ENCODE data around the gene PPP5C. TPM values are rescaled to one million over a fixed set of nuclear protein-coding genes. Genes with fewer than 3 reads are reported as not detected.

The PPP5C gene
- total and polyA plus RNA-seq, 2 of the 8 experiments (the other 6 are each of a cell fraction or from before 2014, with no cell fraction given), result 112 to 156 TPM

DNA sequence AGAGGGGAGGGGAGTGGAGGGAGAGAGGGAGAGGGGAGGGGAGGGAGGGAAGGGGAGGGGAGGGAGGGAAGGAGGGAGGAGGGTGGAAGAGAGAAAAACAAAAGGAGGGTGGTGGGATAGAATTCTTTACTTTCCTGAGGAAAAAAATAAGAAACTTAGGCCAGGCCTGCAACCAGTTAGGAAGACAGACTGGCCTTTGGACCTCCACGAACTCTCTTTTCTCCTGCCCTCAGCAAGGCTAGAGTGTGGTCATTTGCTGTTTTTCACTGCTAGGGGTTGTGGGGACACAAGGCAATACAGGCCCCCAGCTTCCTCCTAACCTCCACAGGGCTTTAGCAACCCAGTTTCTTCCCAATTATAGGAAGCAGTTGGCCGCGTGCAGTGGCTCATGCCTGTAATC, 62.3 kb downstream of the PPP5C start (continued):
- TF ChIP-seq, protein P1, sequence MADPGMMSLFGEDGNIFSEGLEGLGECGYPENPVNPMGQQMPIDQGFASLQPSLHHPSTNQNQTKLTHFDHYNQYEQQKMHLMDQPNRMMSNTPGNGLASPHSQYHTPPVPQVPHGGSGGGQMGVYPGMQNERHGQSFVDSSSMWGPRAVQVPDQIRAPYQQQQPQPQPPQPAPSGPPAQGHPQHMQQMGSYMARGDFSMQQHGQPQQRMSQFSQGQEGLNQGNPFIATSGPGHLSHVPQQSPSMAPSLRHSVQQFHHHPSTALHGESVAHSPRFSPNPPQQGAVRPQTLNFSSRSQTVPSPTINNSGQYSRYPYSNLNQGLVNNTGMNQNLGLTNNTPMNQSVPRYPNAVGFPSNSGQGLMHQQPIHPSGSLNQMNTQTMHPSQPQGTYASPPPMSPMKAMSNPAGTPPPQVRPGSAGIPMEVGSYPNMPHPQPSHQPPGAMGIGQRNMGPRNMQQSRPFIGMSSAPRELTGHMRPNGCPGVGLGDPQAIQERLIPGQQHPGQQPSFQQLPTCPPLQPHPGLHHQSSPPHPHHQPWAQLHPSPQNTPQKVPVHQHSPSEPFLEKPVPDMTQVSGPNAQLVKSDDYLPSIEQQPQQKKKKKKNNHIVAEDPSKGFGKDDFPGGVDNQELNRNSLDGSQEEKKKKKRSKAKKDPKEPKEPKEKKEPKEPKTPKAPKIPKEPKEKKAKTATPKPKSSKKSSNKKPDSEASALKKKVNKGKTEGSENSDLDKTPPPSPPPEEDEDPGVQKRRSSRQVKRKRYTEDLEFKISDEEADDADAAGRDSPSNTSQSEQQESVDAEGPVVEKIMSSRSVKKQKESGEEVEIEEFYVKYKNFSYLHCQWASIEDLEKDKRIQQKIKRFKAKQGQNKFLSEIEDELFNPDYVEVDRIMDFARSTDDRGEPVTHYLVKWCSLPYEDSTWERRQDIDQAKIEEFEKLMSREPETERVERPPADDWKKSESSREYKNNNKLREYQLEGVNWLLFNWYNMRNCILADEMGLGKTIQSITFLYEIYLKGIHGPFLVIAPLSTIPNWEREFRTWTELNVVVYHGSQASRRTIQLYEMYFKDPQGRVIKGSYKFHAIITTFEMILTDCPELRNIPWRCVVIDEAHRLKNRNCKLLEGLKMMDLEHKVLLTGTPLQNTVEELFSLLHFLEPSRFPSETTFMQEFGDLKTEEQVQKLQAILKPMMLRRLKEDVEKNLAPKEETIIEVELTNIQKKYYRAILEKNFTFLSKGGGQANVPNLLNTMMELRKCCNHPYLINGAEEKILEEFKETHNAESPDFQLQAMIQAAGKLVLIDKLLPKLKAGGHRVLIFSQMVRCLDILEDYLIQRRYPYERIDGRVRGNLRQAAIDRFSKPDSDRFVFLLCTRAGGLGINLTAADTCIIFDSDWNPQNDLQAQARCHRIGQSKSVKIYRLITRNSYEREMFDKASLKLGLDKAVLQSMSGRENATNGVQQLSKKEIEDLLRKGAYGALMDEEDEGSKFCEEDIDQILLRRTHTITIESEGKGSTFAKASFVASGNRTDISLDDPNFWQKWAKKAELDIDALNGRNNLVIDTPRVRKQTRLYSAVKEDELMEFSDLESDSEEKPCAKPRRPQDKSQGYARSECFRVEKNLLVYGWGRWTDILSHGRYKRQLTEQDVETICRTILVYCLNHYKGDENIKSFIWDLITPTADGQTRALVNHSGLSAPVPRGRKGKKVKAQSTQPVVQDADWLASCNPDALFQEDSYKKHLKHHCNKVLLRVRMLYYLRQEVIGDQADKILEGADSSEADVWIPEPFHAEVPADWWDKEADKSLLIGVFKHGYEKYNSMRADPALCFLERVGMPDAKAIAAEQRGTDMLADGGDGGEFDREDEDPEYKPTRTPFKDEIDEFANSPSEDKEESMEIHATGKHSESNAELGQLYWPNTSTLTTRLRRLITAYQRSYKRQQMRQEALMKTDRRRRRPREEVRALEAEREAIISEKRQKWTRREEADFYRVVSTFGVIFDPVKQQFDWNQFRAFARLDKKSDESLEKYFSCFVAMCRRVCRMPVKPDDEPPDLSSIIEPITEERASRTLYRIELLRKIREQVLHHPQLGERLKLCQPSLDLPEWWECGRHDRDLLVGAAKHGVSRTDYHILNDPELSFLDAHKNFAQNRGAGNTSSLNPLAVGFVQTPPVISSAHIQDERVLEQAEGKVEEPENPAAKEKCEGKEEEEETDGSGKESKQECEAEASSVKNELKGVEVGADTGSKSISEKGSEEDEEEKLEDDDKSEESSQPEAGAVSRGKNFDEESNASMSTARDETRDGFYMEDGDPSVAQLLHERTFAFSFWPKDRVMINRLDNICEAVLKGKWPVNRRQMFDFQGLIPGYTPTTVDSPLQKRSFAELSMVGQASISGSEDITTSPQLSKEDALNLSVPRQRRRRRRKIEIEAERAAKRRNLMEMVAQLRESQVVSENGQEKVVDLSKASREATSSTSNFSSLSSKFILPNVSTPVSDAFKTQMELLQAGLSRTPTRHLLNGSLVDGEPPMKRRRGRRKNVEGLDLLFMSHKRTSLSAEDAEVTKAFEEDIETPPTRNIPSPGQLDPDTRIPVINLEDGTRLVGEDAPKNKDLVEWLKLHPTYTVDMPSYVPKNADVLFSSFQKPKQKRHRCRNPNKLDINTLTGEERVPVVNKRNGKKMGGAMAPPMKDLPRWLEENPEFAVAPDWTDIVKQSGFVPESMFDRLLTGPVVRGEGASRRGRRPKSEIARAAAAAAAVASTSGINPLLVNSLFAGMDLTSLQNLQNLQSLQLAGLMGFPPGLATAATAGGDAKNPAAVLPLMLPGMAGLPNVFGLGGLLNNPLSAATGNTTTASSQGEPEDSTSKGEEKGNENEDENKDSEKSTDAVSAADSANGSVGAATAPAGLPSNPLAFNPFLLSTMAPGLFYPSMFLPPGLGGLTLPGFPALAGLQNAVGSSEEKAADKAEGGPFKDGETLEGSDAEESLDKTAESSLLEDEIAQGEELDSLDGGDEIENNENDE (IDR thresholded peaks at IDR 0.05; ENCODE audit: insufficient replicate concordance, low read length), result no peak
- TF ChIP-seq HDAC2 (IDR thresholded peaks at IDR 0.05; ENCODE audit: borderline replicate concordance in 1 of 2, low read depth in 2 of 2, low read length in 2 of 2) (no peak), ASH2L (IDR thresholded peaks at IDR 0.05; ENCODE audit: low read length) (no peak), CBX5 (IDR thresholded peaks at IDR 0.05; ENCODE audit: low read depth, low read length) (no peak), SUZ12 (IDR thresholded peaks at IDR 0.05; ENCODE audit: low read length) (no peak), RNF2 (IDR thresholded peaks at IDR 0.05; ENCODE audit: borderline replicate concordance, low read depth, low read length, missing control alignments, poor library complexity, severe bottlenecking) (no peak), SIX5 (IDR thresholded peaks at IDR 0.05; ENCODE audit: low read depth, low read length) (no peak), SP4 (IDR thresholded peaks at IDR 0.05; ENCODE audit: low read length) (no peak), JUN (IDR thresholded peaks at IDR 0.05; ENCODE audit: low read depth, low read length) (no peak), CREB1 (IDR thresholded peaks at IDR 0.05) (no peak), KDM1A (IDR thresholded peaks at IDR 0.05; ENCODE audit: borderline replicate concordance, low read length) (no peak), EP300 (IDR thresholded peaks at IDR 0.05; ENCODE audit: borderline replicate concordance in 1 of 2, low read depth in 2 of 2, low read length in 2 of 2) (no peak)

All from H1 (cell line).